ENCODE data around the gene NKPD1. TPM values are rescaled to one million over a fixed set of nuclear protein-coding genes. Genes with fewer than 3 reads are reported as not detected.
A peak's percentile ranks its signal among the peaks of the same experiment; 100 is the strongest.
"Not testable (repeated sequence)": the region's sequence is repeated elsewhere in the genome, so short reads cannot be mapped to it uniquely, and the experiment has no call there.

Gene NKPD1
- total and polyA plus RNA-seq, 10 of the 15 experiments (the other 5 are each of a cell fraction or from before 2014, with no cell fraction given): 0.05 to 0.18 (median 0.06) TPM; not detected in 7

DNA sequence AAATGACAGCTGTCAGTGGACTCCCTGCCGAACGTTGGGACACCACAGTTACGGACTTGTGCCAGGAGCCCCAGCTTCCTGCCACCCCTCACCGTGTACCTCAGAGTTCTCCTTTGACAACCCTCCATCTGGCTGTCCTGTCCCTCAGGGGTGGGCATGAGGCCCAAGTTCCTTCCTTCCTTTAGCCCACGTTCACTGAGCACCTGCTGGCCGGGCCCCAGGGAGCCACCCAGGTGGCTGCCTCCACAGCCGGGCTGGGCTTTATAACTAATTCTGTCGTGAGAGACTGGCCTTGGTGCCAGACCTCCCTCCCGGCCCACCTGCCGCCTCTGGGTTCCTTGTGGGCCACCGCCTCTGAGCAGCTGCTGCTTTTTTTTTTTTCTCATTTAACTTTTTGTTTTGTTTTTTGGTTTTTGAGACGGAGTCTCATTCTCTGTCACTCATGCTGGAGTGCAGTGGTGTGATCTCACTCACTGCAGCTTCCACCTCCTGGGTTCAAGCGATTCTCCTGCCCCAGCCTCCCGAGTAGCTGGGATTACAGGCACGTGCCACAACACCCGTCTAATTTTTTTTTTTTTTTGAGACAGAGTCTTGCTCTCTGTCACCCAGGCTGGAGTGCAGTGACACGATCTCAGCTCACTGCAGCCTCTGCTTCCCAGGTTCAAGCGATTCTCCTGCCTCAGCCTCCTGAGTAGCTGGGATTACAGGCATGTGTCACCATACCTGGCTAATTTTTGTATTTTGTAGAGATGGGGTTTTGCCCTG is 42.0 kb downstream of the NKPD1 start:
- H2AFZ ChIP-seq (ENCODE audit: control insufficient read depth, low read depth, low read length); intact Hi-C loops (cut with micrococcal nuclease; ENCODE audit: unreplicated experiment); H3K36me3 ChIP-seq (ENCODE audit: control insufficient read depth in 2 of 2, insufficient read depth in 2 of 2, low read length in 1 of 2); H4K20me1 ChIP-seq (ENCODE audit: control insufficient read depth, insufficient read depth); BruUV-seq (replicated peaks); in situ Hi-C loops (cut with MboI); FAIRE-seq; H3K27me3 ChIP-seq (replicated peaks in 1 of 2; ENCODE audit: control insufficient read depth in 2 of 2, insufficient read depth in 2 of 2, low read length in 1 of 2); DNase-seq (ENCODE audit: low read depth, low spot score); H3K9me3 ChIP-seq (replicated peaks; ENCODE audit: control insufficient read depth, insufficient read depth, low read length): not testable (repeated sequence)
- 5% methylated on average over 18 of the region's 18 CpGs for WGBS (ENCODE audit: insufficient coverage, insufficient replicate concordance, low lambda C conversion rate, missing lambda C conversion rate)
- Histone ChIP-seq H3K4me3 (peak overlapping the region; percentile 31; the same call in 1 of the 2 replicates), H3K9ac (ENCODE audit: control insufficient read depth, insufficient read depth, low read length) (peak overlapping the region; percentile 50), H3K27ac (ENCODE audit: control insufficient read depth, insufficient read depth) (peak overlapping the region; percentile 66), H3K4me1 (ENCODE audit: control insufficient read depth, insufficient read depth, low read length) (peaks cover 79% of the 10 kb centered on the region), H3K79me2 (ENCODE audit: control insufficient read depth, insufficient read depth, low read length) (peaks cover 66% of the 10 kb centered on the region), H3K4me2 (ENCODE audit: control insufficient read depth, insufficient read depth) (peak overlapping the region; percentile 81)
- CTCF ChIA-PET: interaction anchor here (0.7 to 3.2 kb wide), 10 partner anchors 8 to 360 kb away, joined by 3 to 16 read pairs (median 6); partner anchors contain the start of genes BLOC1S3, PPP1R37 and TRAPPC6A
- peak; percentile 57 for ATAC-seq
- POLR2A ChIA-PET: interaction anchor here (0.7 to 2.9 kb wide), 8 partner anchors 14 to 349 kb away, joined by 3 to 18 read pairs (median 6); partner anchors contain the start of genes BLOC1S3, FOSB, PPP1R37 and TRAPPC6A
- RAD21 ChIA-PET (ENCODE audit: unreplicated experiment): interaction anchor here (1.0 to 2.2 kb wide), 5 partner anchors 15 to 207 kb away, joined by 3 to 12 read pairs (median 4); partner anchors contain the start of genes BLOC1S3 and TRAPPC6A
- SMC1A ChIA-PET (ENCODE audit: uncharacterized antibody, unreplicated experiment): interaction anchor here (1.0 to 2.3 kb wide), 7 partner anchors 15 to 60 kb away, joined by 3 to 7 read pairs (median 4); partner anchors contain the start of genes BLOC1S3 and TRAPPC6A
- peak; percentile 91; the same call in 1 of the 2 replicates for TF ChIP-seq TCF12 (IDR thresholded peaks at IDR 0.05; ENCODE audit: low read depth, low read length)
- peak in 1 of 2 experiments; percentile 31; a peak in 1 of 4 replicates for TF ChIP-seq IKZF2 (IDR thresholded peaks at IDR 0.05)
- peak; percentile 31 for TF ChIP-seq MEF2B (IDR thresholded peaks at IDR 0.05; ENCODE audit: partially characterized antibody, poor library complexity, severe bottlenecking)
- peak in 1 of 2 experiments; percentile 87; a peak in 2 of 4 replicates for TF ChIP-seq BHLHE40 (IDR thresholded peaks at IDR 0.05; ENCODE audit: borderline replicate concordance in 1 of 2, low read depth in 2 of 2, low read length in 1 of 2)
- TF ChIP-seq, protein P1, sequence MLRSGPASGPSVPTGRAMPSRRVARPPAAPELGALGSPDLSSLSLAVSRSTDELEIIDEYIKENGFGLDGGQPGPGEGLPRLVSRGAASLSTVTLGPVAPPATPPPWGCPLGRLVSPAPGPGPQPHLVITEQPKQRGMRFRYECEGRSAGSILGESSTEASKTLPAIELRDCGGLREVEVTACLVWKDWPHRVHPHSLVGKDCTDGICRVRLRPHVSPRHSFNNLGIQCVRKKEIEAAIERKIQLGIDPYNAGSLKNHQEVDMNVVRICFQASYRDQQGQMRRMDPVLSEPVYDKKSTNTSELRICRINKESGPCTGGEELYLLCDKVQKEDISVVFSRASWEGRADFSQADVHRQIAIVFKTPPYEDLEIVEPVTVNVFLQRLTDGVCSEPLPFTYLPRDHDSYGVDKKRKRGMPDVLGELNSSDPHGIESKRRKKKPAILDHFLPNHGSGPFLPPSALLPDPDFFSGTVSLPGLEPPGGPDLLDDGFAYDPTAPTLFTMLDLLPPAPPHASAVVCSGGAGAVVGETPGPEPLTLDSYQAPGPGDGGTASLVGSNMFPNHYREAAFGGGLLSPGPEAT (IDR thresholded peaks at IDR 0.05; ENCODE audit: low read depth): peak; percentile 49; the same call in 1 of the 2 replicates
- peak; percentile 88 for TF ChIP-seq NBN (IDR thresholded peaks at IDR 0.05)
- TF ChIP-seq, protein P2, sequence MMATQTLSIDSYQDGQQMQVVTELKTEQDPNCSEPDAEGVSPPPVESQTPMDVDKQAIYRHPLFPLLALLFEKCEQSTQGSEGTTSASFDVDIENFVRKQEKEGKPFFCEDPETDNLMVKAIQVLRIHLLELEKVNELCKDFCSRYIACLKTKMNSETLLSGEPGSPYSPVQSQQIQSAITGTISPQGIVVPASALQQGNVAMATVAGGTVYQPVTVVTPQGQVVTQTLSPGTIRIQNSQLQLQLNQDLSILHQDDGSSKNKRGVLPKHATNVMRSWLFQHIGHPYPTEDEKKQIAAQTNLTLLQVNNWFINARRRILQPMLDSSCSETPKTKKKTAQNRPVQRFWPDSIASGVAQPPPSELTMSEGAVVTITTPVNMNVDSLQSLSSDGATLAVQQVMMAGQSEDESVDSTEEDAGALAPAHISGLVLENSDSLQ (IDR thresholded peaks at IDR 0.05): peak; percentile 95
- TF ChIP-seq, protein P3, sequence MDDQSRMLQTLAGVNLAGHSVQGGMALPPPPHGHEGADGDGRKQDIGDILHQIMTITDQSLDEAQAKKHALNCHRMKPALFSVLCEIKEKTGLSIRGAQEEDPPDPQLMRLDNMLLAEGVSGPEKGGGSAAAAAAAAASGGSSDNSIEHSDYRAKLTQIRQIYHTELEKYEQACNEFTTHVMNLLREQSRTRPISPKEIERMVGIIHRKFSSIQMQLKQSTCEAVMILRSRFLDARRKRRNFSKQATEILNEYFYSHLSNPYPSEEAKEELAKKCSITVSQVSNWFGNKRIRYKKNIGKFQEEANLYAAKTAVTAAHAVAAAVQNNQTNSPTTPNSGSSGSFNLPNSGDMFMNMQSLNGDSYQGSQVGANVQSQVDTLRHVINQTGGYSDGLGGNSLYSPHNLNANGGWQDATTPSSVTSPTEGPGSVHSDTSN (IDR thresholded peaks at IDR 0.05; ENCODE audit: insufficient replicate concordance, low read depth, low read length): peak; percentile 58
- TF ChIP-seq, protein P4, sequence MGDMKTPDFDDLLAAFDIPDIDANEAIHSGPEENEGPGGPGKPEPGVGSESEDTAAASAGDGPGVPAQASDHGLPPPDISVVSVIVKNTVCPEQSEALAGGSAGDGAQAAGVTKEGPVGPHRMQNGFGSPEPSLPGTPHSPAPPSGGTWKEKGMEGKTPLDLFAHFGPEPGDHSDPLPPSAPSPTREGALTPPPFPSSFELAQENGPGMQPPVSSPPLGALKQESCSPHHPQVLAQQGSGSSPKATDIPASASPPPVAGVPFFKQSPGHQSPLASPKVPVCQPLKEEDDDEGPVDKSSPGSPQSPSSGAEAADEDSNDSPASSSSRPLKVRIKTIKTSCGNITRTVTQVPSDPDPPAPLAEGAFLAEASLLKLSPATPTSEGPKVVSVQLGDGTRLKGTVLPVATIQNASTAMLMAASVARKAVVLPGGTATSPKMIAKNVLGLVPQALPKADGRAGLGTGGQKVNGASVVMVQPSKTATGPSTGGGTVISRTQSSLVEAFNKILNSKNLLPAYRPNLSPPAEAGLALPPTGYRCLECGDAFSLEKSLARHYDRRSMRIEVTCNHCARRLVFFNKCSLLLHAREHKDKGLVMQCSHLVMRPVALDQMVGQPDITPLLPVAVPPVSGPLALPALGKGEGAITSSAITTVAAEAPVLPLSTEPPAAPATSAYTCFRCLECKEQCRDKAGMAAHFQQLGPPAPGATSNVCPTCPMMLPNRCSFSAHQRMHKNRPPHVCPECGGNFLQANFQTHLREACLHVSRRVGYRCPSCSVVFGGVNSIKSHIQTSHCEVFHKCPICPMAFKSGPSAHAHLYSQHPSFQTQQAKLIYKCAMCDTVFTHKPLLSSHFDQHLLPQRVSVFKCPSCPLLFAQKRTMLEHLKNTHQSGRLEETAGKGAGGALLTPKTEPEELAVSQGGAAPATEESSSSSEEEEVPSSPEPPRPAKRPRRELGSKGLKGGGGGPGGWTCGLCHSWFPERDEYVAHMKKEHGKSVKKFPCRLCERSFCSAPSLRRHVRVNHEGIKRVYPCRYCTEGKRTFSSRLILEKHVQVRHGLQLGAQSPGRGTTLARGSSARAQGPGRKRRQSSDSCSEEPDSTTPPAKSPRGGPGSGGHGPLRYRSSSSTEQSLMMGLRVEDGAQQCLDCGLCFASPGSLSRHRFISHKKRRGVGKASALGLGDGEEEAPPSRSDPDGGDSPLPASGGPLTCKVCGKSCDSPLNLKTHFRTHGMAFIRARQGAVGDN (IDR thresholded peaks at IDR 0.05): 0 out of 2 replicates have a peak, but pooled peaks have one; percentile 31
- TF ChIP-seq CREM (IDR thresholded peaks at IDR 0.05; ENCODE audit: low read depth): 0 out of 2 replicates have a peak, but pooled peaks have one; percentile 22
- peak; percentile 43; the same call in 1 of the 2 replicates for TF ChIP-seq TCF3 (IDR thresholded peaks at IDR 0.05; ENCODE audit: borderline replicate concordance, insufficient read depth, low read depth, low read length)
- peak; percentile 18; the same call in 1 of the 2 replicates for TF ChIP-seq RAD51 (IDR thresholded peaks at IDR 0.05)
- TF ChIP-seq DPF2 (IDR thresholded peaks at IDR 0.05): peak; percentile 2; the same call in 1 of the 2 replicates
